ENCODE data around the gene ERAL1. TPM values are rescaled to one million over a fixed set of nuclear protein-coding genes. Genes with fewer than 3 reads are reported as not detected.
A peak's percentile ranks its signal among the peaks of the same experiment; 100 is the strongest.

The ERAL1 gene
- total RNA-seq = 17.3 and 17.6 TPM in 2 replicates

DNA sequence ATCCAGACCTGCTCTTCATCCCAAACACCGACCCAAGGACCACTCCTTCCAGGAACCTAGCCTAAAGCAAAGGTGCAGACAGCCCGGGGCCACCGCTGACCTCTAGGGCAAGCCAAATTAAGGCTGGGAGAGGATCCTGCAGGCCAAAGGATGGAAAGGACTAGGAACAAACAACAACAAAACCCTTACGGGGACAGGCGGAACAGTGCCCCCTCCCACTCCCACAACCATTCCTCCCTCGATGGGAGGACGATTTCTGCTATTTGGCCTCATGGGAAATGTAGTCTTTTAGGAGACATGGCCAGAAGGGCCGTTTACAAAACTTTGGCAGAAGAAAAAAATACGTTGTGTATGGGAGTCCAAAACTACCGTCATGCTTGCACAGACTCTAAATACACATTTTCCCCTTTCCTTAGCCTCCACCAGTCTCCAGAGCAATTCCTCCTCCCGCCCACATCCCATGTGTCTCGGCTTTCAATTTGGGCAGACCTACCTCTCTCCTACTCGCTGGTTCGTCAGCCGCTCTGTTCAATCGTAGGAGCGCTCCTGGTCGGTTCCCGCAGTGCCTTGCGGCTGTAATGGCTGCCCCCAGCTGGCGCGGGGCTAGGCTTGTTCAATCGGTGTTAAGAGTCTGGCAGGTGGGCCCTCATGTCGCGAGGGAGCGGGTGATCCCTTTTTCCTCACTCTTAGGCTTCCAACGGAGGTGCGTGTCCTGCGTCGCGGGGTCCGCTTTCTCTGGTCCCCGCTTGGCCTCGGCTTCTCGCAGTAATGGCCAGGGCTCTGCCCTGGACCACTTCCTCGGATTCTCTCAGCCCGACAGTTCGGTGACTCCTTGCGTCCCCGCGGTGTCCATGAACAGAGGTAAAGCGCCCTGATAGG lies at the start of gene ERAL1:
Gene ERAL1 (plus strand): TSS at position 560 of the 879 bp plus-strand sequence. CDS start 19 bp downstream, at position 579.
- peak; percentile 84 for DNase-seq (ENCODE audit: low read depth)
- Histone ChIP-seq H3K36me3 (ENCODE audit: control insufficient read depth, insufficient read depth, low read length) (peaks cover 13% of the 10 kb centered on the region), H3K27me3 (ENCODE audit: control insufficient read depth, insufficient read depth, low read length) (no peaks in the 10 kb centered on the region), H3K4me3 (ENCODE audit: low read depth, low read length) (peak within 1 kb of the TSS; percentile 65)
- no peak for FAIRE-seq
- TF ChIP-seq, protein P1, sequence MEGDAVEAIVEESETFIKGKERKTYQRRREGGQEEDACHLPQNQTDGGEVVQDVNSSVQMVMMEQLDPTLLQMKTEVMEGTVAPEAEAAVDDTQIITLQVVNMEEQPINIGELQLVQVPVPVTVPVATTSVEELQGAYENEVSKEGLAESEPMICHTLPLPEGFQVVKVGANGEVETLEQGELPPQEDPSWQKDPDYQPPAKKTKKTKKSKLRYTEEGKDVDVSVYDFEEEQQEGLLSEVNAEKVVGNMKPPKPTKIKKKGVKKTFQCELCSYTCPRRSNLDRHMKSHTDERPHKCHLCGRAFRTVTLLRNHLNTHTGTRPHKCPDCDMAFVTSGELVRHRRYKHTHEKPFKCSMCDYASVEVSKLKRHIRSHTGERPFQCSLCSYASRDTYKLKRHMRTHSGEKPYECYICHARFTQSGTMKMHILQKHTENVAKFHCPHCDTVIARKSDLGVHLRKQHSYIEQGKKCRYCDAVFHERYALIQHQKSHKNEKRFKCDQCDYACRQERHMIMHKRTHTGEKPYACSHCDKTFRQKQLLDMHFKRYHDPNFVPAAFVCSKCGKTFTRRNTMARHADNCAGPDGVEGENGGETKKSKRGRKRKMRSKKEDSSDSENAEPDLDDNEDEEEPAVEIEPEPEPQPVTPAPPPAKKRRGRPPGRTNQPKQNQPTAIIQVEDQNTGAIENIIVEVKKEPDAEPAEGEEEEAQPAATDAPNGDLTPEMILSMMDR (IDR thresholded peaks at IDR 0.05; ENCODE audit: insufficient read depth, low read length, severe bottlenecking) = peak; percentile 13

DNA sequence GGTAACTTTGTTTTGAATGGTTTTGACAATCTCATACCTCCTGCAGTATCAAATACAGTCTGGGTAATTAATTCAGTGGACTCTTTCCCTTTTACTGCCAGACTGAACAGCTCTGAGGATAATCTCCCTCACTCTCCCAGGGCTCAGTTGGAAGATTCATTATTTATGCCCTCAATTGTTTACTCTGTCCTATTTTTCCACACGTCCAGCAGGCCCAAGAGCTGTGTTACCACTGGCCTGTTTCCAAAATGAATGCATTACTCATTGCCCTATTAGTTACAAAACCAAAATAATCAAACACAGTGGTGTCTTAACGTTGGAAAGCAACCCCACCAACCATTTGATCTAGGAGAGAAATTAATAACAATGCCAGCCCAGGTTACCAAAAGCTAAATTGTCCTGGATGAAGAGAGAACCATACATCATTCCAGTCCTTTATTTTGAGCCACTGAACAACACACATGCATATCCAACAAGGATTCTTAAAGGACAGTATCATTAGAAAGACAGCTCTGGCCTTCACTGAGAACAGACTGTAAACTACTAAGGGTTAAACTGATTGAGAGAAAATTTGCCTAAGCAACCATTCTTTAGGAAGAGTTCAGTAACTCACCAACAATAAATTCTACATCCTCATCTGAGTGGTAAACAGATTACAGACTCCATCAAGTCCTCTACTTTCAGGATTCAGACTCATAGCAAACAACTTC lies 46.7 kb upstream of the ERAL1 start:
- Histone ChIP-seq H3K27me3 (ENCODE audit: control insufficient read depth, insufficient read depth, low read length) (no peaks in the 10 kb centered on the region), H3K4me3 (ENCODE audit: low read depth, low read length) (no peak overlapping the region), H3K36me3 (ENCODE audit: control insufficient read depth, insufficient read depth, low read length) (peaks cover 4% of the 10 kb centered on the region)
- TF ChIP-seq, protein P1 (IDR thresholded peaks at IDR 0.05; ENCODE audit: insufficient read depth, low read length, severe bottlenecking) = no peak
- peak; percentile 91 for DNase-seq (ENCODE audit: low read depth)
- FAIRE-seq = no peak

DNA sequence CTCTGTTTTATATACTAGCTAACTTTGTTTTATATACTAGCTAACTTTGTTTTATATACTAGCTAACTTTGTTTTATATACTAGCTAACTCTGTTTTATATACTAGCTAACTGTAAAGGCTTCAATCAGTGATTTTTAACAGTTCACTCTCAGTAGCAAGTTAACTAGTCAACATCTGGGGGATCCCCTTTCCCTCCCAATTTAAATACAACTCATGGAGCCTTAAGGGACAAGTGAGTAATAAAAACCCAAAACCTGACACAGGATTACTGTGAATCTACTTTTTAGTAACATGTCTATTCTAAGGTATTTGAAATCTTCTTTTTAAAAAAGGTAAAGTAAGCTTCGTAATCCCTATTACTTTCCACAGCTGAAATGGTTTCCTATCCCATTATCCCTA lies 44.4 kb upstream of the ERAL1 start:
- TF ChIP-seq, protein P1 (IDR thresholded peaks at IDR 0.05; ENCODE audit: insufficient read depth, low read length, severe bottlenecking) = no peak
- Histone ChIP-seq H3K36me3 (ENCODE audit: control insufficient read depth, insufficient read depth, low read length) (peaks cover 2% of the 10 kb centered on the region), H3K27me3 (ENCODE audit: control insufficient read depth, insufficient read depth, low read length) (no peaks in the 10 kb centered on the region), H3K4me3 (ENCODE audit: low read depth, low read length) (no peak overlapping the region)
- no peak for FAIRE-seq
- DNase-seq (ENCODE audit: low read depth) = peak; percentile 46

DNA sequence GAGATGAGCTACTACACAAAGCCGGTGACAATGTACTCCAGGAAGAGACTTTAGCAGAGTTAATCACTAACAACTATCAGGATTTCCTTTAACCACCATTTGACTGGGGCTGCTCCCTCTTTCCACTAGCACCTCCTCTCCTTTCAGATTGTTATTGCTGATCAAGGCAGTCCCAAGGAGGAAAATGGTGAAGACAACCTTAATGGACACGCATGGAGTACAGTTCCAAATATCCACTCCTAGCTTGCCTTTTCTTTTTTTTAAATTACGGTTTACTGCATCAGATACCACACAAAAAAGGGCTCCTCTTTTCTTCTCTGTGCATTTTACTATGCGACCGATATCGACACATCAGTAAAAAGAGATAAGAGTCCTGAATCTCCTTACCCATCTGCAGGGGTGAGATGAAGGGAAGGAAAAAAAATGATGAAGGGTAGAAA lies 43.1 kb upstream of the ERAL1 start:
- H3K4me3 ChIP-seq (ENCODE audit: low read depth, low read length) = peak overlapping the region; percentile 66
- DNase-seq (ENCODE audit: low read depth) (peak; percentile 55), FAIRE-seq (no peak)
- H3K36me3 ChIP-seq (ENCODE audit: control insufficient read depth, insufficient read depth, low read length) = no peaks in the 10 kb centered on the region
- H3K27me3 ChIP-seq (ENCODE audit: control insufficient read depth, insufficient read depth, low read length) = no peaks in the 10 kb centered on the region
- TF ChIP-seq, protein P1 (IDR thresholded peaks at IDR 0.05; ENCODE audit: insufficient read depth, low read length, severe bottlenecking) = no peak

DNA sequence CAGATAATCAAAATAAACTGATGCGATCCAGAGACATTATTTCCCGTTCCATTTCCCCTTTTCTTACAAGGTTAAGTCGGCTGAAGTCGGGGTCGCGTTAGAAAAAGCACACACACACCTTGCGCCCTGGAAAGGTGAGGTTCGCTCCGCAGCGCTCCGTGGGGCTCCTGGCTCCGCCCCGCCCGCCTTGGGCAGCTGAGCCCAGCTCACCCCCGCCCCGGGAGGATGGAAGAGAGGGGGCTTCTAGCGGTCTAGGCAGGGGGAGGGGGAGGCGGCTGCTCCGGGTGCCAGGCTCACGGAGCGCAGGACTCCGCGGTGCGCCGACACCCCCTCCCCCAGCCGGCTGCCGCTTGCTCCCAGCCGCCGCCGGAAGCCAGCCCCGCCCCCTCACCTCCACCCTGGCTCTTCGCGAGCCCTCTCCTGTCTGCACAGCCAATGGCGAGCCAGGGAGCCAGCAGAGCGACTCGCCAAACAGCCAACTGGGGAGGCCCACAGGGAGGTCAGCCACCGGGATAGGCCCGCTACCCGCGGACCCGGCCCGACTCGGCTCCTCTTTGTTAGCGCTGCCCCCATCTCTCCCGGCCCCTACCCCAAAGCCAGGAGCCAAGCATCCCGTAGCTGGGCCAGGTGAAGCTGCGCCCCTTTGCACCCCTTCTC lies 42.6 kb upstream of the ERAL1 start:
- FAIRE-seq = no peak
- no peaks in the 10 kb centered on the region for H3K36me3 ChIP-seq (ENCODE audit: control insufficient read depth, insufficient read depth, low read length)

More for the DNA sequence above, 42.6 kb upstream of the ERAL1 start:
- TF ChIP-seq, protein P1 (IDR thresholded peaks at IDR 0.05; ENCODE audit: insufficient read depth, low read length, severe bottlenecking) = no peak
- peak overlapping the region; percentile 66 for H3K4me3 ChIP-seq (ENCODE audit: low read depth, low read length)
- H3K27me3 ChIP-seq (ENCODE audit: control insufficient read depth, insufficient read depth, low read length) = no peaks in the 10 kb centered on the region
- DNase-seq (ENCODE audit: low read depth) = peak; percentile 90
